PFSK-1 (cell line): Measurements from ENCODE around the gene ITGA8.

Experiments used
- POLR2AphosphoS5 ChIP-seq: IDR thresholded peaks from 2 replicates; pipeline ENCODE4 v1.6.1; 2012; ENCODE audit warnings: low read depth, mild to moderate bottlenecking, control low read depth, low read length, moderate library complexity
- SIN3A ChIP-seq: IDR thresholded peaks from 2 replicates; pipeline ENCODE4 v1.6.1; 2012; ENCODE audit warnings: mild to moderate bottlenecking, low read length, moderate library complexity, borderline replicate concordance; ENCODE audit not compliant: insufficient read depth
- TAF1 ChIP-seq: IDR thresholded peaks from 2 replicates; pipeline ENCODE4 v1.6.1; 2012; ENCODE audit warnings: low read length, control low read depth, borderline replicate concordance; ENCODE audit not compliant: insufficient read depth
- TF ChIP-seq, protein P1 (sequence below), 2 experiments: IDR thresholded peaks; 2 replicates each; pipeline versions ENCODE4 v1.6.1 to v1.8.0; 2011 to 2012; ENCODE audit warnings: low read depth in 2 of 2, low read length in 2 of 2, control low read depth in 1 of 2, inconsistent platforms in 1 of 2, mild to moderate bottlenecking in 1 of 2, moderate library complexity in 1 of 2; ENCODE audit not compliant: insufficient read depth in 1 of 2

DNA sequence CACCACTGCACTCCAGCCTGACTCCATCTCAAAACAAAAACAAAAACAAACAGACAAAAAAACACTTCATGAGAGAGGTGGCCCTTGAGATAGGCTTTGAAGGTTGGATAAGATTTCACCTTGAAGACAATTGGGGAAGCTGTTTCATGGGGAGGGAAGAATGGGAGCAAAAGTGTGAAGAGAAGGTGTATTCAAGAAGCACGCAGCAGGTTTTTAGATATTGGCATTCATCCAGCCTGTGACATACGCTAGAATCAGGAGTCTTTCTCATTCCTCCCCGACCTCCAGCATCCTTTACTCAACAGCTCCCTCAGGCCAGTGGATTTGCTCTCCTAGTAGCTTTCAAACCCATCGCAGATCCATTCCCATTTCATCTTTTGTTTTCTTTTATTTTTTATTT is 232.3 kb downstream of the ITGA8 start:
- TF ChIP-seq, protein P1, sequence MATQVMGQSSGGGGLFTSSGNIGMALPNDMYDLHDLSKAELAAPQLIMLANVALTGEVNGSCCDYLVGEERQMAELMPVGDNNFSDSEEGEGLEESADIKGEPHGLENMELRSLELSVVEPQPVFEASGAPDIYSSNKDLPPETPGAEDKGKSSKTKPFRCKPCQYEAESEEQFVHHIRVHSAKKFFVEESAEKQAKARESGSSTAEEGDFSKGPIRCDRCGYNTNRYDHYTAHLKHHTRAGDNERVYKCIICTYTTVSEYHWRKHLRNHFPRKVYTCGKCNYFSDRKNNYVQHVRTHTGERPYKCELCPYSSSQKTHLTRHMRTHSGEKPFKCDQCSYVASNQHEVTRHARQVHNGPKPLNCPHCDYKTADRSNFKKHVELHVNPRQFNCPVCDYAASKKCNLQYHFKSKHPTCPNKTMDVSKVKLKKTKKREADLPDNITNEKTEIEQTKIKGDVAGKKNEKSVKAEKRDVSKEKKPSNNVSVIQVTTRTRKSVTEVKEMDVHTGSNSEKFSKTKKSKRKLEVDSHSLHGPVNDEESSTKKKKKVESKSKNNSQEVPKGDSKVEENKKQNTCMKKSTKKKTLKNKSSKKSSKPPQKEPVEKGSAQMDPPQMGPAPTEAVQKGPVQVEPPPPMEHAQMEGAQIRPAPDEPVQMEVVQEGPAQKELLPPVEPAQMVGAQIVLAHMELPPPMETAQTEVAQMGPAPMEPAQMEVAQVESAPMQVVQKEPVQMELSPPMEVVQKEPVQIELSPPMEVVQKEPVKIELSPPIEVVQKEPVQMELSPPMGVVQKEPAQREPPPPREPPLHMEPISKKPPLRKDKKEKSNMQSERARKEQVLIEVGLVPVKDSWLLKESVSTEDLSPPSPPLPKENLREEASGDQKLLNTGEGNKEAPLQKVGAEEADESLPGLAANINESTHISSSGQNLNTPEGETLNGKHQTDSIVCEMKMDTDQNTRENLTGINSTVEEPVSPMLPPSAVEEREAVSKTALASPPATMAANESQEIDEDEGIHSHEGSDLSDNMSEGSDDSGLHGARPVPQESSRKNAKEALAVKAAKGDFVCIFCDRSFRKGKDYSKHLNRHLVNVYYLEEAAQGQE (IDR thresholded peaks at IDR 0.05; ENCODE audit: insufficient read depth in 1 of 2, low read depth in 2 of 2, low read length in 2 of 2): no peak
- TF ChIP-seq POLR2AphosphoS5 (no peak), TAF1 (no peak), SIN3A (no peak)
